ENCODE data around the gene CCNQ.

DNA sequence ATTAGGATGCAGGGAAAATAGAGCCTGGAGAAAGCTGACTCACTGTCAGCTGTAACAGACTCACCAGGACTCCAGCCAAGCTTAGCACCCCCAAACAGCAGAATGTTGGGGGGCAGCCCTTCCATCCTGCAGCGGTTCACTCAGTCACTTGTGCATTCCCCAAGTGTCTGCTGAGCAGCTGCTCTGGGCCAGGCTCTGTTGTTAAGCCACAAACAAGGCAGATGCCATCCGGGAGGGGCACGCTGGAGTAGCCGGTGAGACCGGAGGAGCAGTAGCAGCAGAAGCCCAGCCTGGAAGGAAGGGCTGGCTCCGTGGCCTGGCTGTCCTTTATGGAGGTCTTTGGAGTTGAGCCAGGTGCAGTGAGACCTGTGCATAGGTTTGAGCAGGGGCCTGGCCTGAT, 22.0 kb downstream of the CCNQ start:
- TF ChIP-seq, protein P1, sequence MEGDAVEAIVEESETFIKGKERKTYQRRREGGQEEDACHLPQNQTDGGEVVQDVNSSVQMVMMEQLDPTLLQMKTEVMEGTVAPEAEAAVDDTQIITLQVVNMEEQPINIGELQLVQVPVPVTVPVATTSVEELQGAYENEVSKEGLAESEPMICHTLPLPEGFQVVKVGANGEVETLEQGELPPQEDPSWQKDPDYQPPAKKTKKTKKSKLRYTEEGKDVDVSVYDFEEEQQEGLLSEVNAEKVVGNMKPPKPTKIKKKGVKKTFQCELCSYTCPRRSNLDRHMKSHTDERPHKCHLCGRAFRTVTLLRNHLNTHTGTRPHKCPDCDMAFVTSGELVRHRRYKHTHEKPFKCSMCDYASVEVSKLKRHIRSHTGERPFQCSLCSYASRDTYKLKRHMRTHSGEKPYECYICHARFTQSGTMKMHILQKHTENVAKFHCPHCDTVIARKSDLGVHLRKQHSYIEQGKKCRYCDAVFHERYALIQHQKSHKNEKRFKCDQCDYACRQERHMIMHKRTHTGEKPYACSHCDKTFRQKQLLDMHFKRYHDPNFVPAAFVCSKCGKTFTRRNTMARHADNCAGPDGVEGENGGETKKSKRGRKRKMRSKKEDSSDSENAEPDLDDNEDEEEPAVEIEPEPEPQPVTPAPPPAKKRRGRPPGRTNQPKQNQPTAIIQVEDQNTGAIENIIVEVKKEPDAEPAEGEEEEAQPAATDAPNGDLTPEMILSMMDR (IDR thresholded peaks at IDR 0.05): no peak
- TF ChIP-seq ZFX (IDR thresholded peaks at IDR 0.05; ENCODE audit: borderline replicate concordance): no peak
